Measurements from ENCODE around the gene MON1A. TPM values are rescaled to one million over a fixed set of nuclear protein-coding genes. Genes with fewer than 3 reads are reported as not detected.

Gene MON1A
- total and polyA plus RNA-seq, 7 donors: 13.7 to 37.8 (median 15.9) TPM

DNA sequence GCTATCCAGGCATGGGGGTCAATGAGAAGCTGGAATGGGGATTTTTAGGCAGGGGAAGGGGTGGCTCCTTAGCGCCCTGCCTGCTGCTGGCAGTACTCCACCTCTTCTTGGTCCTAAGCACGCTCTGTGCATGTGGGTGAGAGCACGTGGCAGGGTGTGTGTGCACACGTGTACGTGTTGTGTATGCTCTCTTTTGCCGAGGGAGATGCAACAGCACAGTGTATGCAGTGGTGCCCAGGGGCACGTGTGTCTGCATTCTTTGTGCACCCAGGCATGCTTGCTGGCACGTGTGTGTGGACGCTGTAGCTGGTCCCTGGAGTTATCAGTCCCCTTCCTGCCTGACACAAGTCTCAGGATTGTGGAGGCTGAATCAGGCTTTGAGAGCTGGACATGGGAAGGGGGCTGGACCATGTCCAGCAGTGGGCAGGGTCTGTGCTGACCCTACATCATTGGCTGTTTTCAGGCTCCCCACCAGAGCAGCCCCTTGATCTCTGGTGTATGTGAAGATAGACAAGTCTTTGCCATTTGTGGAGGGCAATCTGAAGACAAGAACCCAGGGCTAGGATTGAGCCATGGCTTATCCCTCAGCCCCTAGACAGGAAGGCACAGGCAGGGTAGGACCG is 58.0 kb downstream of the MON1A start:
- 58 to 71% (median 64%) methylated on average over 10 of the region's 10 CpGs for WGBS, 3 donors
- intact Hi-C loops (cut with DNase I): no loop called here
- no peaks in the 10 kb centered on the region for H3K36me3 ChIP-seq (ENCODE audit: insufficient read depth in 1 of 2, low read depth in 1 of 2)
- no peak overlapping the region for H3K27ac ChIP-seq
- no peak for DNase-seq
- peaks cover 0 to 30% (median 10%) of the 10 kb centered on the region in 3 donors for H3K27me3 ChIP-seq (ENCODE audit: insufficient read depth in 3 of 3, low read length in 2 of 3)
- TF ChIP-seq, protein P1, sequence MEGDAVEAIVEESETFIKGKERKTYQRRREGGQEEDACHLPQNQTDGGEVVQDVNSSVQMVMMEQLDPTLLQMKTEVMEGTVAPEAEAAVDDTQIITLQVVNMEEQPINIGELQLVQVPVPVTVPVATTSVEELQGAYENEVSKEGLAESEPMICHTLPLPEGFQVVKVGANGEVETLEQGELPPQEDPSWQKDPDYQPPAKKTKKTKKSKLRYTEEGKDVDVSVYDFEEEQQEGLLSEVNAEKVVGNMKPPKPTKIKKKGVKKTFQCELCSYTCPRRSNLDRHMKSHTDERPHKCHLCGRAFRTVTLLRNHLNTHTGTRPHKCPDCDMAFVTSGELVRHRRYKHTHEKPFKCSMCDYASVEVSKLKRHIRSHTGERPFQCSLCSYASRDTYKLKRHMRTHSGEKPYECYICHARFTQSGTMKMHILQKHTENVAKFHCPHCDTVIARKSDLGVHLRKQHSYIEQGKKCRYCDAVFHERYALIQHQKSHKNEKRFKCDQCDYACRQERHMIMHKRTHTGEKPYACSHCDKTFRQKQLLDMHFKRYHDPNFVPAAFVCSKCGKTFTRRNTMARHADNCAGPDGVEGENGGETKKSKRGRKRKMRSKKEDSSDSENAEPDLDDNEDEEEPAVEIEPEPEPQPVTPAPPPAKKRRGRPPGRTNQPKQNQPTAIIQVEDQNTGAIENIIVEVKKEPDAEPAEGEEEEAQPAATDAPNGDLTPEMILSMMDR (IDR thresholded peaks at IDR 0.05): no peak
- no peak for ATAC-seq
- H3K4me3 ChIP-seq: no peak overlapping the region
- no peaks in the 10 kb centered on the region for H3K9me3 ChIP-seq
- H3K4me1 ChIP-seq: no peaks in the 10 kb centered on the region

DNA sequence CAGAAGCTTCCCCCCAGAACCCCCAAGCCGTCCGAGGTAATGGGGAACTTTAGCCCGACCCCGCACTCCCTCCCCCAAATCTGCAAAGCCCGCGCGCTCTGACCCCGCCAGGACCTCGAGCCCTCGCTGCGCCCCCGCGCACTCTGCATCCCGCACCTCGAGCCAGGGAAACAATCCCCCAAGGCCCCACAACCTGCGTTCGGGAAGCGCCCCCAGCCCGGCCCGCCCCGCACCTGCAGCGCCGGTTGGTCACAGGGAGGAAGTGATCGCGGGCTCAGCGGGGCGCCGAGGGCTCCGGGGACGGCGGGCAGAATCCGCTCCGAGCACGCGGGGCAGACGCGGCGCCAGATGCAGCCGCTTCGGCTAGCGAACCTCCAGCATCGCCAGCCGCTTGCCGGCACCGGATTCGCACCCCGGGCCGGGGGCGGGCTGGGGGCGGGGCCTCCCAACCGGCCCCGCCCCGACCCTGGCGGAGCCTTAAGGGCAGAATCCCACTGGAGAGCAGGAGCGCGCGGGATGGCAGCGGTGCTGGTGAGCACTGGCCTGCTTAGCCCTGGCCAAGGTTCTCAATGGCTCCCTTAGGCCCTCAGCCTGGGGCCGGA is 60.0 kb downstream of the MON1A start, which contains the start of gene CAMKV:
Gene CAMKV, minus strand, starts transcription at position 382 of the 602 bp plus-strand sequence. CDS start 7,518 bp downstream, outside the sequence.
- intact Hi-C loops (cut with DNase I): no loop called here
- Histone ChIP-seq H3K4me3 (peak within 1 kb of the TSS; percentile 55), H3K9me3 (no peaks in the 10 kb centered on the region), H3K27me3 (ENCODE audit: insufficient read depth in 3 of 3, low read length in 2 of 3) (peaks cover 0 to 30% (median 10%) of the 10 kb centered on the region in 3 donors), H3K27ac (no peak within 1 kb of the TSS), H3K36me3 (ENCODE audit: insufficient read depth in 1 of 2, low read depth in 1 of 2) (no peaks in the 10 kb centered on the region), H3K4me1 (no peaks in the 10 kb centered on the region)
- WGBS, 3 donors: 1 to 2% (median 1%) methylated on average over 43 to 59 of the region's 59 CpGs
- ATAC-seq (peak in 2 of 4 donors; percentile 30 to 58), DNase-seq (no peak)
- TF ChIP-seq, protein P1 (IDR thresholded peaks at IDR 0.05): no peak

DNA sequence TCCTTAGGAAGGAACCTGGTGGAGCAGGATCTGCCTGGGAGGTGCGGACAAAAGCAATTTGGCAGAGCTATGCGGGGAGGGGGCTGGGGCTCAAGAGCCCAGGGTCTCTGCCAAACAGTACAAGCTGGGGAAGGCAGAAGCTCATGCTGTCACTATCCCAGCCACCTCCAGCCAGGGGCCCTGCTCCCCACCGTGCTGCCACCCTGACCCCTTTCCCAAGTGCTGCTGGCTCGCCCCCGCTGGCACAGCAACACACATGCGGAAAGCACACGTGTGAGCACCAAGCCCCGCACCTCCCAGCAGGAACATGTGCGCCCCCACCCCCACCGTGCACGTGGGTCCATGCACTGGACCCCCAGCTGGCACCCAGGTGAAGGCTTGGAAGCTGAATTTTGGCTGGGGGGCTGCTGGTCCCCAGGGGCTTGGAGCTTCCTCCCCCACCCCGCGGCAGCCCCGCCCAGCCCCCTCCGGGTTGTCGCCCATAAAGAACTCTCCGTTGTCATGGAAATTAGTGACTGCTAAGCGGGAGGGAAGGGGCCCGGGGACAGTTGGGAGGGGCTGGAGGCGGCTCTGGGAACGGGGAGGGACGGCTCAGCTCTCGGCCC is 60.6 kb downstream of the MON1A start:
- peak overlapping the region; percentile 55 for H3K4me3 ChIP-seq
- intact Hi-C loops (cut with DNase I): no loop called here
- 2 to 3% (median 3%) methylated on average over 19 to 23 of the region's 23 CpGs for WGBS, 3 donors

DNA sequence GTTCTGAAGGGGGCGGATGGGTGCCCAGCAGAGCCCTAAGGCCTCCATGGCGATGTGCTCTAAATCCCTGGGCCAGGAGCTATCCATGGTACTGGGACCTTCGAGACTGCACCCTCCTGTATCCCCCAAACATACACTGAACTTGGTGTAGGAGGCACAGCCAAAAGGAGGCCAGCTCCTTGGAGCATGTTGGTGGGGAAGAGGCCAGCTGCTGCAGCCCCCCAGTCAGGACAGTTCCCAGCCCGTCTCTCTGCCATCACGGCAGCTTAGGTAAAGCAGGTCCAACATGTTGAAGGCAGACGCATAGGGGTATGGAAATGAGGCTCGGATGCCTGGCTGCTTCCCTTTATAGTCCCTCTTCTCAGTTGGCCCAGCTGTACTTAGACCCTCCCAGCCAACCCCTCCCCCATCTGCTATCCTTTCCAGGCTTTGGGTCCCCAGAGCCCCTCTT is 61.7 kb downstream of the MON1A start:
- Histone ChIP-seq H3K36me3 (ENCODE audit: insufficient read depth in 1 of 2, low read depth in 1 of 2) (no peaks in the 10 kb centered on the region), H3K4me1 (no peaks in the 10 kb centered on the region), H3K4me3 (no peak overlapping the region), H3K27ac (no peak overlapping the region), H3K27me3 (ENCODE audit: insufficient read depth in 3 of 3, low read length in 2 of 3) (peaks cover 0 to 33% (median 10%) of the 10 kb centered on the region in 3 donors), H3K9me3 (no peaks in the 10 kb centered on the region)
- whole genome bisulfite sequencing, 3 donors: 11 to 13% (median 12%) methylated on average over 7 of the region's 7 CpGs
- TF ChIP-seq, protein P1 (IDR thresholded peaks at IDR 0.05): no peak
- ATAC-seq (no peak), DNase-seq (no peak)
- intact Hi-C loops (cut with DNase I): no loop called here

More for the DNA sequence above, 60.6 kb downstream of the MON1A start:
- Histone ChIP-seq H3K36me3 (ENCODE audit: insufficient read depth in 1 of 2, low read depth in 1 of 2) (no peaks in the 10 kb centered on the region), H3K4me1 (no peaks in the 10 kb centered on the region), H3K27me3 (ENCODE audit: insufficient read depth in 3 of 3, low read length in 2 of 3) (peaks cover 0 to 32% (median 10%) of the 10 kb centered on the region in 3 donors), H3K9me3 (no peaks in the 10 kb centered on the region), H3K27ac (no peak overlapping the region)
- no peak for DNase-seq
- ATAC-seq: no peak
- TF ChIP-seq, protein P1 (IDR thresholded peaks at IDR 0.05): no peak
